Measurements from ENCODE around the gene TBCK. TPM values are rescaled to one million over a fixed set of nuclear protein-coding genes. Genes with fewer than 3 reads are reported as not detected.
"Not testable (repeated sequence)": the region's sequence is repeated elsewhere in the genome, so short reads cannot be mapped to it uniquely, and the experiment has no call there.

TBCK gene
- total RNA-seq, 1 experiment from 2014 or later: 28.6 TPM

GRCh38 chr4:106126062-106126461 lies 189.9 kb downstream of the TBCK start (continued):
- TF ChIP-seq ATF6 (CRISPR knock-in tag; IDR thresholded peaks at IDR 0.05): no peak
- no peak for TF ChIP-seq ZNF396 (CRISPR knock-in tag; IDR thresholded peaks at IDR 0.05; ENCODE audit: borderline replicate concordance)
- no peak for TF ChIP-seq HMGXB4 (CRISPR knock-in tag; IDR thresholded peaks at IDR 0.05)
- TF ChIP-seq AR (CRISPR knock-in tag; IDR thresholded peaks at IDR 0.05): no peak
- no peak for TF ChIP-seq ZNF263 (CRISPR knock-in tag; IDR thresholded peaks at IDR 0.05; ENCODE audit: low read depth)

GRCh38 chr4:106119949-106120555 lies 196.0 kb downstream of the TBCK start:
- ATAC-seq; POLR2A ChIA-PET; CTCF ChIA-PET; DNase-seq (ENCODE audit: low spot score): not testable (repeated sequence)
- Mint-ChIP-seq H3K27ac (peak overlapping the region; percentile 78), H3K4me3 (peak overlapping the region; percentile 73), H3K4me1 (peaks cover 13% of the 10 kb centered on the region), H3K9me3 (peaks cover 25% of the 10 kb centered on the region), H3K36me3 (peaks cover 29% of the 10 kb centered on the region), H3K27me3 (ENCODE audit: low read depth) (peaks cover 31% of the 10 kb centered on the region)

GRCh38 chr4:106116025-106116424 lies 200.0 kb downstream of the TBCK start:
- Mint-ChIP-seq H3K4me3 (no peak overlapping the region), H3K9me3 (peaks cover 44% of the 10 kb centered on the region), H3K27ac (no peak overlapping the region), H3K4me1 (peaks cover 26% of the 10 kb centered on the region), H3K27me3 (ENCODE audit: low read depth) (peaks cover 34% of the 10 kb centered on the region), H3K36me3 (peaks cover 59% of the 10 kb centered on the region)
- TF ChIP-seq ATF6 (CRISPR knock-in tag; IDR thresholded peaks at IDR 0.05) (no peak), NFYB (CRISPR knock-in tag; conservative IDR thresholded peaks at IDR 0.05; ENCODE audit: low read depth) (no peak), ETV6 (CRISPR knock-in tag; IDR thresholded peaks at IDR 0.05) (no peak), ZNF671 (CRISPR knock-in tag; IDR thresholded peaks at IDR 0.05) (no peak), ATF1 (CRISPR knock-in tag; IDR thresholded peaks at IDR 0.05) (no peak), TEAD4 (CRISPR knock-in tag; IDR thresholded peaks at IDR 0.05) (no peak)
- DNase-seq (ENCODE audit: low spot score) (no peak), ATAC-seq (no peak)
- ChIA-PET POLR2A (no interaction called here), CTCF (no interaction called here)

GRCh38 chr4:106114270-106114669 lies 201.7 kb downstream of the TBCK start:
- peaks cover 73% of the 10 kb centered on the region for H3K36me3 Mint-ChIP-seq
- H3K9me3 Mint-ChIP-seq: peaks cover 59% of the 10 kb centered on the region
- H3K27ac Mint-ChIP-seq: no peak overlapping the region
- peak; percentile 72; the same call in 1 of the 2 replicates for ATAC-seq
- ChIA-PET CTCF (no interaction called here), POLR2A (no interaction called here)
- DNase-seq (ENCODE audit: low spot score): no peak
- no peak overlapping the region for H3K4me3 Mint-ChIP-seq
- H3K4me1 Mint-ChIP-seq: peaks cover 15% of the 10 kb centered on the region
- H3K27me3 Mint-ChIP-seq (ENCODE audit: low read depth): peaks cover 35% of the 10 kb centered on the region
- no peak for TF ChIP-seq CREM (CRISPR knock-in tag; IDR thresholded peaks at IDR 0.05)
- no peak for TF ChIP-seq HMGA2 (CRISPR knock-in tag; IDR thresholded peaks at IDR 0.05)
- no peak for TF ChIP-seq TP53 (CRISPR knock-in tag; IDR thresholded peaks at IDR 0.05)
- TF ChIP-seq KAT7 (CRISPR knock-in tag; IDR thresholded peaks at IDR 0.05; ENCODE audit: borderline replicate concordance): no peak
- TF ChIP-seq ELF4 (CRISPR knock-in tag; IDR thresholded peaks at IDR 0.05; ENCODE audit: low read depth): no peak
- no peak for TF ChIP-seq MXD4 (CRISPR knock-in tag; IDR thresholded peaks at IDR 0.05; ENCODE audit: borderline replicate concordance)
- no peak for TF ChIP-seq JAZF1 (CRISPR knock-in tag; IDR thresholded peaks at IDR 0.05)
- TF ChIP-seq ZNF532 (CRISPR knock-in tag; IDR thresholded peaks at IDR 0.05; ENCODE audit: borderline replicate concordance): no peak

Measured in WTC11 (cell line).